Measurements from ENCODE around the gene TMEM95.
"Not testable (repeated sequence)": the region's sequence is repeated elsewhere in the genome, so short reads cannot be mapped to it uniquely, and the experiment has no call there.

Gene TMEM95

DNA sequence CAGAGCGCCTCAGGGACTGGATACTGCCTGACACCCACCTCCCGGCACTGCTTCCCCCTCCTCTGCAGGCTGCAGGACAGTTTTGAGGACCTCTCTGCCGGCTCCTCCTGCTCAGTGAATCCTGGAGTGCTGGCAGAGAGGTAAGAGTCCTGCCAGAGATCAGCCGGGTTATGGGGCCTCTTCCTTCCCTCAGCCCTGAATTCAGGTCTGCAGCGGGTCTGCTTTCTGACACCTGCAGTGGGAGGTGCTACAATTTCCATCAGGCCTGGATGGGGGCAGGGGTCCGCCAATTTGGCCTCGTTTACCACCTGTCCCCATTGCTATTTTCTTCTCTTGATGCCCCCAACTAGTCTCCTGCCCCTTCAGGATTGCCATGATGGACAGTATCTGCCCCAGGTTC lies 22.8 kb upstream of the TMEM95 start:
- H3K27ac ChIP-seq (ENCODE audit: low read length) = peak overlapping the region; percentile 59
- peaks cover 23% of the 10 kb centered on the region for H3K79me2 ChIP-seq (ENCODE audit: low read length)
- H3K36me3 ChIP-seq (replicated peaks; ENCODE audit: low read depth, low read length) = no peaks in the 10 kb centered on the region
- H4K20me1 ChIP-seq (ENCODE audit: insufficient read depth, low read length) = no peaks in the 10 kb centered on the region
- peaks cover 42% of the 10 kb centered on the region for H3K4me1 ChIP-seq (ENCODE audit: low read length)
- no peaks in the 10 kb centered on the region for H3K27me3 ChIP-seq (ENCODE audit: low read depth, low read length)
- TF ChIP-seq EZH2phosphoT487 (IDR thresholded peaks at IDR 0.05; ENCODE audit: low read depth) (no peak), CTCF (IDR thresholded peaks at IDR 0.05; ENCODE audit: low read depth, low read length) (no peak)
- H2AFZ ChIP-seq (ENCODE audit: low read depth, low read length) = peak overlapping the region; percentile 30; the same call in 1 of the 2 replicates
- no peaks in the 10 kb centered on the region for H3K9me3 ChIP-seq (ENCODE audit: insufficient read depth, low read length)
- peak overlapping the region; percentile 67 for H3K4me3 ChIP-seq (ENCODE audit: low read length)
- peak overlapping the region; percentile 54 for H3K9ac ChIP-seq (ENCODE audit: low read length)
- peak overlapping the region; percentile 80 for H3K4me2 ChIP-seq (ENCODE audit: low read length)

- peaks cover 44% of the 10 kb centered on the region for H3K4me1 ChIP-seq (ENCODE audit: low read length)
- H3K4me2 ChIP-seq (ENCODE audit: low read length) = peak overlapping the region; percentile 80
- not testable (repeated sequence) for H3K9me3 ChIP-seq (ENCODE audit: insufficient read depth, low read length); H3K36me3 ChIP-seq (replicated peaks; ENCODE audit: low read depth, low read length); H3K27me3 ChIP-seq (ENCODE audit: low read depth, low read length); H4K20me1 ChIP-seq (ENCODE audit: insufficient read depth, low read length); H2AFZ ChIP-seq (ENCODE audit: low read depth, low read length)
- H3K4me3 ChIP-seq (ENCODE audit: low read length) = peak overlapping the region; percentile 67
- peak overlapping the region; percentile 59 for H3K27ac ChIP-seq (ENCODE audit: low read length)
- H3K9ac ChIP-seq (ENCODE audit: low read length) = peak overlapping the region; percentile 54
- peaks cover 22% of the 10 kb centered on the region for H3K79me2 ChIP-seq (ENCODE audit: low read length)
These were observed 22.3 kb upstream of the TMEM95 start for GRCh38 chr17:7332600-7333069.

DNA sequence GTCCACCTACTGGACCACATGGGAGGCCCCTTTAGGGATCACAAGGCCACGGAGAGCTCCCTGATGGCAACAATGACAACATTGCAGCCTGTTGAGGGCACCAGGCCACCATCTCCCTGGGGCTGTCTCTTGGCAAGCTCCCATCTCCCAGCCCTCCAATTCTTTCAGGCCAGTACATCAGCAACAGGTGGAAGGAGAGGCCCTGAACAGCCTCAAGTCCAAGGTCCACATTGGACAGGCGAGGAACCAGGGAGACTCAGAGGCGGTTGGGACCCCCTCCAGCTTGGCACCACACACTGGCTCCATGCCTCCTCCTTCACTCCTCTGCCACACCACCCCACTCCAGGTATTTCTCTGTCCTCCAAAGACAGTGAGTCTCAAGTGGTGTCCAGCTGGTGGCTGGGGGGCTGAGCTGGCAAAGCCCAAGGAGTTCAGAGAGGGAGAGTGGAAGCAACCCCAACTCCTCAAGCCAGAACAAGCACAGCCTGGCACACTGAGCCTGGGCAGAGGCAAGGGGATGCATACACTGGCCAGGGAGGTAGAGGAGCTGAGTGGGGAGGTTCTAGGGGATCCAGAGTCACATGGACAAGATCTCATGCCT lies 19.9 kb upstream of the TMEM95 start:
- TF ChIP-seq CTCF (IDR thresholded peaks at IDR 0.05; ENCODE audit: low read depth, low read length) = no peak
- no peak for TF ChIP-seq EZH2phosphoT487 (IDR thresholded peaks at IDR 0.05; ENCODE audit: low read depth)
- Histone ChIP-seq H3K4me2 (ENCODE audit: low read length) (no peak overlapping the region), H3K36me3 (replicated peaks; ENCODE audit: low read depth, low read length) (peaks cover 4% of the 10 kb centered on the region), H2AFZ (ENCODE audit: low read depth, low read length) (no peak overlapping the region), H4K20me1 (ENCODE audit: insufficient read depth, low read length) (no peaks in the 10 kb centered on the region), H3K4me1 (ENCODE audit: low read length) (peaks cover 37% of the 10 kb centered on the region), H3K9me3 (ENCODE audit: insufficient read depth, low read length) (no peaks in the 10 kb centered on the region), H3K4me3 (ENCODE audit: low read length) (no peak overlapping the region), H3K27me3 (ENCODE audit: low read depth, low read length) (no peaks in the 10 kb centered on the region), H3K27ac (ENCODE audit: low read length) (no peak overlapping the region), H3K9ac (ENCODE audit: low read length) (no peak overlapping the region), H3K79me2 (ENCODE audit: low read length) (peaks cover 9% of the 10 kb centered on the region)

- Histone ChIP-seq H3K4me3 (ENCODE audit: low read length) (peak overlapping the region; percentile 99), H3K4me1 (ENCODE audit: low read length) (peaks cover 34% of the 10 kb centered on the region), H3K4me2 (ENCODE audit: low read length) (peak overlapping the region; percentile 96), H3K9ac (ENCODE audit: low read length) (peak overlapping the region; percentile 92; the same call in 1 of the 2 replicates), H3K27ac (ENCODE audit: low read length) (peak overlapping the region; percentile 14; the same call in 1 of the 2 replicates)
- H4K20me1 ChIP-seq (ENCODE audit: insufficient read depth, low read length); H3K27me3 ChIP-seq (ENCODE audit: low read depth, low read length); H3K9me3 ChIP-seq (ENCODE audit: insufficient read depth, low read length); H2AFZ ChIP-seq (ENCODE audit: low read depth, low read length); H3K36me3 ChIP-seq (replicated peaks; ENCODE audit: low read depth, low read length); H3K79me2 ChIP-seq (ENCODE audit: low read length): not testable (repeated sequence)
These were observed 19.2 kb upstream of the TMEM95 start for GRCh38 chr17:7335765-7336164.

- H3K4me1 ChIP-seq (ENCODE audit: low read length) = peaks cover 26% of the 10 kb centered on the region
- peak within 1 kb of the TSS; percentile 96 for H3K4me2 ChIP-seq (ENCODE audit: low read length)
- peak within 1 kb of the TSS; percentile 52; the same call in 1 of the 2 replicates for H2AFZ ChIP-seq (ENCODE audit: low read depth, low read length)
These were observed 18.4 kb upstream of the TMEM95 start, which contains the start of gene ACAP1 for GRCh38 chr17:7336240-7337175. Gene ACAP1 (plus strand): TSS chr17:7336529. CDS start chr17:7336735, 206 bp downstream.

GRCh38 chr17:7337600-7337999 lies 17.4 kb upstream of the TMEM95 start:
- H3K4me1 ChIP-seq (ENCODE audit: low read length) = peaks cover 15% of the 10 kb centered on the region
- not testable (repeated sequence) for H3K79me2 ChIP-seq (ENCODE audit: low read length); H3K9me3 ChIP-seq (ENCODE audit: insufficient read depth, low read length); H3K36me3 ChIP-seq (replicated peaks; ENCODE audit: low read depth, low read length); H4K20me1 ChIP-seq (ENCODE audit: insufficient read depth, low read length); H3K27ac ChIP-seq (ENCODE audit: low read length); H3K9ac ChIP-seq (ENCODE audit: low read length); H3K4me3 ChIP-seq (ENCODE audit: low read length); H2AFZ ChIP-seq (ENCODE audit: low read depth, low read length); H3K27me3 ChIP-seq (ENCODE audit: low read depth, low read length)
- peak overlapping the region; percentile 96; the same call in 1 of the 2 replicates for H3K4me2 ChIP-seq (ENCODE audit: low read length)

More at GRCh38 chr17:7336240-7337175, 18.4 kb upstream of the TMEM95 start, which contains the start of gene ACAP1:
- peak within 1 kb of the TSS; percentile 92 for H3K9ac ChIP-seq (ENCODE audit: low read length)
- H4K20me1 ChIP-seq (ENCODE audit: insufficient read depth, low read length) = no peaks in the 10 kb centered on the region
- no peaks in the 10 kb centered on the region for H3K27me3 ChIP-seq (ENCODE audit: low read depth, low read length)
- no peaks in the 10 kb centered on the region for H3K9me3 ChIP-seq (ENCODE audit: insufficient read depth, low read length)
- H3K4me3 ChIP-seq (ENCODE audit: low read length) = peak within 1 kb of the TSS; percentile 99
- H3K79me2 ChIP-seq (ENCODE audit: low read length) = peaks cover 9% of the 10 kb centered on the region
- H3K27ac ChIP-seq (ENCODE audit: low read length) = peak within 1 kb of the TSS; percentile 63
- peaks cover 4% of the 10 kb centered on the region for H3K36me3 ChIP-seq (replicated peaks; ENCODE audit: low read depth, low read length)
- TF ChIP-seq CTCF (IDR thresholded peaks at IDR 0.05; ENCODE audit: low read depth, low read length) (no peak; the same call in 1 of the 2 replicates), EZH2phosphoT487 (IDR thresholded peaks at IDR 0.05; ENCODE audit: low read depth) (no peak)

All from OCI-LY3 (cell line).